Activated gamma-delta T cell (primary cell): ENCODE measurements around the gene NUDT1.
"Not testable (repeated sequence)": the region's sequence is repeated elsewhere in the genome, so short reads cannot be mapped to it uniquely, and the experiment has no call there.

Source experiments
- DNase-seq: peaks from one replicate; lab custom pipeline; 2025; lab: John Stamatoyannopoulos, UW

Gene NUDT1

GRCh38 chr7:2269089-2269990 lies 27.3 kb downstream of the NUDT1 start:
- DNase-seq = not testable (repeated sequence)

- DNase-seq = no peak
These were observed 28.0 kb downstream of the NUDT1 start for GRCh38 chr7:2269991-2270460.

- DNase-seq = no peak
These were observed 28.5 kb downstream of the NUDT1 start for GRCh38 chr7:2270495-2270894.

- DNase-seq = no peak
These were observed 29.4 kb downstream of the NUDT1 start for GRCh38 chr7:2271273-2272026.

- no peak for DNase-seq
These were observed 30.0 kb downstream of the NUDT1 start for GRCh38 chr7:2272031-2272430.

- no peak for DNase-seq
These were observed 31.8 kb downstream of the NUDT1 start for GRCh38 chr7:2273866-2274265.

- DNase-seq = no peak
These were observed 32.6 kb downstream of the NUDT1 start for GRCh38 chr7:2274666-2275065.

- no peak for DNase-seq
These were observed 33.1 kb downstream of the NUDT1 start for GRCh38 chr7:2275101-2275500.

- no peak for DNase-seq
These were observed 34.1 kb downstream of the NUDT1 start for GRCh38 chr7:2276107-2276506.

GRCh38 chr7:2278026-2278425 lies 36.0 kb downstream of the NUDT1 start:
- DNase-seq = no peak

GRCh38 chr7:2279896-2280295 lies 37.9 kb downstream of the NUDT1 start:
- no peak for DNase-seq

- no peak for DNase-seq
These were observed 38.4 kb downstream of the NUDT1 start for GRCh38 chr7:2280424-2280823.

- DNase-seq = no peak
These were observed 39.5 kb downstream of the NUDT1 start for GRCh38 chr7:2281541-2281940.

GRCh38 chr7:2282185-2282751 lies 40.2 kb downstream of the NUDT1 start:
- DNase-seq = no peak

- DNase-seq = no peak
These were observed 41.0 kb downstream of the NUDT1 start for GRCh38 chr7:2283074-2283473.

GRCh38 chr7:2287745-2288144 lies 45.7 kb downstream of the NUDT1 start:
- no peak for DNase-seq

- DNase-seq = no peak
These were observed 46.5 kb downstream of the NUDT1 start for GRCh38 chr7:2288503-2288902.

- no peak for DNase-seq
These were observed 47.1 kb downstream of the NUDT1 start for GRCh38 chr7:2289111-2289586.

GRCh38 chr7:2289621-2290020 lies 47.6 kb downstream of the NUDT1 start:
- DNase-seq = no peak

GRCh38 chr7:2290877-2291276 lies 48.9 kb downstream of the NUDT1 start:
- no peak for DNase-seq

- DNase-seq = no peak
These were observed 54.1 kb downstream of the NUDT1 start for GRCh38 chr7:2295936-2296620.

GRCh38 chr7:2296832-2297231 lies 54.8 kb downstream of the NUDT1 start:
- no peak for DNase-seq
